Right cardiac atrium (tissue), 5 donors: Measurements from ENCODE around the gene CPB1. TPM values are rescaled to one million over a fixed set of nuclear protein-coding genes. Genes with fewer than 3 reads are reported as not detected.

Experiments used
- ATAC-seq, 2 donors: fragments of 200-7000 bp; cut with Tn5 transposase; one replicate each; pipeline versions ENCODE4 v1.8.0 to v1.9.1; 2020; ENCODE audit warnings: moderate library complexity in 2 of 2, mild to moderate bottlenecking in 1 of 2
- DNase-seq, 3 donors: peaks; one replicate each; pipeline ENCODE4 v3.0.0-alpha.2; 2020
- H3K27ac ChIP-seq: one replicate; pipeline ENCODE4 v1.5.1; 2013; ENCODE audit warnings: mild to moderate bottlenecking, low read length, control low read depth, moderate library complexity
- H3K27me3 ChIP-seq: one replicate; pipeline ENCODE4 v1.6.1; 2013; ENCODE audit not compliant: control insufficient read depth, insufficient read depth
- H3K4me1 ChIP-seq: one replicate; pipeline ENCODE4 v1.6.1; 2013; ENCODE audit warnings: low read length; ENCODE audit not compliant: control insufficient read depth, insufficient read depth
- H3K4me3 ChIP-seq: one replicate; pipeline ENCODE4 v1.5.1; 2013; ENCODE audit warnings: low read length, control low read depth
- H3K9me3 ChIP-seq: one replicate; pipeline ENCODE4 v1.6.1; 2013; ENCODE audit warnings: low read length; ENCODE audit not compliant: control insufficient read depth
- WGBS: extraction: QIAGEN DNeasy Blood & Tissue Kit; methylation state at CpG from one replicate; pipeline ENCODE4 v1.1.7; 2013; 5-methylcytosine and 5-hydroxymethylcytosine counted together
- intact Hi-C, 4 donors: fragments of 100-400 bp; cut with DNase I; formaldehyde crosslinking; loops; one replicate each; pipeline versions ENCODE4 v1.11.0 to v1.14.0; 2022 to 2023
- polyA plus RNA-seq: library from polyadenylated mRNA; stranded (reverse); fragments of 200-250 nt; gene quantifications from one replicate; pipeline ENCODE4 v1.2.3, GENCODE V29; 2013
- total RNA-seq, 4 donors: library from RNA; stranded (reverse); fragmentation: NEBNext Ultra II Directional; extraction: Animal tissue kit (Norgen Biotek cat#: 25700); gene quantifications; one replicate each; pipeline ENCODE4 v1.2.1, GENCODE V29; 2021
- donor health status: healthy with polysubstance abuse.
- donor health status: DM: no; HTN: yes; CAD: no.
- donor health status: DM: no; HTN: no; CAD: no.
- donor health status: DM: no; HTN: yes; CAD: no; lungs with severe emphysema.
- donor health status: DM: yes; HTN: yes; CAD: no.

Gene CPB1
- total and polyA plus RNA-seq, 5 donors, result 0.27 to 2.4 (median 0.62) TPM; not detected in 2

GRCh38 chr3:148861277-148861869 is 33.8 kb downstream of the CPB1 start:
- no peaks in the 10 kb centered on the region for H3K27me3 ChIP-seq
- H3K4me1 ChIP-seq, result no peaks in the 10 kb centered on the region
- no peak overlapping the region for H3K4me3 ChIP-seq
- 6% methylated on average over 1 of the region's 1 CpG for WGBS
- DNase-seq, result no peak
- no peaks in the 10 kb centered on the region for H3K9me3 ChIP-seq
- ATAC-seq, result peak in 1 of 2 donors; percentile 49
- no peak overlapping the region for H3K27ac ChIP-seq
- intact Hi-C loops, result loop anchor here (5.0 to 10.0 kb wide), 3 partner anchors 81 to 413 kb away; no protein-coding TSS in a partner anchor

DNA sequence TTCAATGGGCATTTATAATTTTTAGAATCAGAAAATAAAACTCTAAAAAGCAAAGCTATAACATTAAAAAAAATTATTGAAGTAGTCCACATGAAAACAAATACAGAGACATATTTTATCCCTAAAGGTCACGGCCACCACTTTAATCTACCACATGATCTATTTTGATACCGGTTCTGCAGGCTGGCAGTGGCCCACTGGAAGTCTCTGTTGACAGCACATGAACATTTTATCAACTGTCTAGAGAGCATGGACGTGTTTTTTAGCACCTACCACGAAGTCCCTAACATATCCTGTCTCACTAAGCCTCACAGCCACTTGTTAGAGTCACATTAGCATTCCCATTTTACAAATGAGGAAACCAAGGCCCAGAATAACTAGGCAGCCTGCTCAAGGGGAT is 35.7 kb downstream of the CPB1 start:
- no peaks in the 10 kb centered on the region for H3K9me3 ChIP-seq
- H3K27ac ChIP-seq, result no peak overlapping the region
- WGBS, result 27% methylated on average over 4 of the region's 4 CpGs
- no peaks in the 10 kb centered on the region for H3K27me3 ChIP-seq
- intact Hi-C loops, result loop anchor here (5.0 to 10.0 kb wide), 3 partner anchors 79 to 412 kb away; no protein-coding TSS in a partner anchor
- no peaks in the 10 kb centered on the region for H3K4me1 ChIP-seq
- no peak for ATAC-seq
- no peak overlapping the region for H3K4me3 ChIP-seq
- DNase-seq, result no peak

DNA sequence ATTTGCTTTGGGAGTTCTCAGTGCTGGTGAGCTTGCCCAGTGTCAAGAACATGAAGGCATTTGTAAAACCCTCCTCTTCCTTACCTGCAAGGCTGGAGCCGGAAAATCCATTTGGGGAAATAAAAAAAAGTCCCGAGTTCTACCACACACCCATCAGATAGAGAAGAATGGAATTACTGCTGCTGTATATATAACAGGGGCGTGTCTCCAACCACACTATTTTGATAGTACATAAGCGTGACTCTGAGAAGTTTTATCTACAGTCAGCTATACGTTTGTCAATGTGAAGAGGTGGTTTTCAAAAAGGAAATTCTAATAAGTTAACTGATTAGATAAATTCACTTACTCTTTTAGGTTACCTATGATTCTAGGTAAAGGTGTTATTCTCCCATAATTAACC is 36.2 kb downstream of the CPB1 start:
- Histone ChIP-seq H3K4me1 (no peaks in the 10 kb centered on the region), H3K27ac (no peak overlapping the region), H3K4me3 (no peak overlapping the region), H3K9me3 (no peaks in the 10 kb centered on the region), H3K27me3 (no peaks in the 10 kb centered on the region)
- intact Hi-C loops, result loop anchor here (5.0 to 10.0 kb wide), 3 partner anchors 78 to 411 kb away; no protein-coding TSS in a partner anchor
- DNase-seq, result no peak
- WGBS, result 64% methylated on average over 5 of the region's 5 CpGs
- no peak for ATAC-seq

GRCh38 chr3:148865049-148865448 is 37.4 kb downstream of the CPB1 start, which contains the start of gene CPA3:
Gene CPA3, plus strand, starts transcription at chr3:148865296. Its CDS starts 12 bp downstream, at chr3:148865308.
- no peaks in the 10 kb centered on the region for H3K9me3 ChIP-seq
- H3K4me1 ChIP-seq, result no peaks in the 10 kb centered on the region
- intact Hi-C loops, result loop anchor here in 1 of 4 donors (10.0 kb wide), 1 partner anchor 410 kb away; no protein-coding TSS in a partner anchor
- DNase-seq, result no peak
- H3K27ac ChIP-seq, result no peak within 1 kb of the TSS
- no peaks in the 10 kb centered on the region for H3K27me3 ChIP-seq
- 73% methylated on average over 1 of the region's 1 CpG for WGBS
- no peak for ATAC-seq
- H3K4me3 ChIP-seq, result no peak within 1 kb of the TSS

- H3K27ac ChIP-seq, result no peak overlapping the region
- no peak overlapping the region for H3K4me3 ChIP-seq
- H3K9me3 ChIP-seq, result no peaks in the 10 kb centered on the region
- intact Hi-C loops, result loop anchor here in 1 of 4 donors (10.0 kb wide), 1 partner anchor 409 kb away; no protein-coding TSS in a partner anchor
- DNase-seq (no peak), ATAC-seq (no peak)
- no peaks in the 10 kb centered on the region for H3K27me3 ChIP-seq
- 84% methylated on average over 4 of the region's 4 CpGs for WGBS
- H3K4me1 ChIP-seq, result no peaks in the 10 kb centered on the region
Measured at GRCh38 chr3:148866261-148866660, 38.6 kb downstream of the CPB1 start.

DNA sequence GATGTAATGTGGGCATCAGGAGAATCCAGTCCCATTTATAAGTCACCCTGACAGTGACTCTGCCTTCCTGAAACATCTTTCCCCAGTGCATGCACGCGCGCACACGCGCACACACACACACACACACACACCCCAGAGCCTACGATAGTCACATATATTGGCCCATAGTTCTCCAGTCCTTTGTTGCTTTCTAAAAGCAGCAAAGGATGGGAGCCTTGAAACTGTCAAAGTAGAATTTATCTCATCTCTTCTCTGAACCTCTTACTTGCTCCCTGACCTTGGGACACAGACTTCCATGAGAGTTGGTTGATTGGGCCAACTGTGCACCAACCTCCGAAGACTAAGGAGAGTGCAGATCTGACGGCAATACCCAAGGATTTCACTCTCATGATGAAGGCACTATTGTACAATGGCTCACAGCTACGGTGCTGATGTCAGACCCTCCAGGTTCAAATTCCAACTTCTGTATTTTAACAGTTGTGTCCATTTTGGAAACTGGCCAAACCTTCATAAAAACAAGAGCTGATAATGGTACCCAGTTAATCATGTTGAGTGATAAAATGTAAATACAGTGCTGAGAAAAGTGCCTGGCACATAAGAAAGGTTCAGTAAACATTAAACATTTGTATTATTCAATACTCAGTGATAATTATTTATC is 45.8 kb downstream of the CPB1 start:
- Histone ChIP-seq H3K9me3 (no peaks in the 10 kb centered on the region), H3K27me3 (no peaks in the 10 kb centered on the region), H3K4me1 (no peaks in the 10 kb centered on the region), H3K27ac (no peak overlapping the region), H3K4me3 (no peak overlapping the region)
- DNase-seq (no peak), ATAC-seq (no peak)
- 77% methylated on average over 9 of the region's 9 CpGs for WGBS
- intact Hi-C loops, result no loop called here

GRCh38 chr3:148873977-148874376 is 46.4 kb downstream of the CPB1 start:
- DNase-seq, result no peak
- Histone ChIP-seq H3K27ac (no peak overlapping the region), H3K27me3 (no peaks in the 10 kb centered on the region), H3K4me1 (no peaks in the 10 kb centered on the region), H3K4me3 (no peak overlapping the region), H3K9me3 (no peaks in the 10 kb centered on the region)
- intact Hi-C loops, result no loop called here
- ATAC-seq, result peak in 1 of 2 donors; percentile 21
- 25% methylated on average over 1 of the region's 1 CpG for WGBS

GRCh38 chr3:148878095-148878494 is 50.5 kb downstream of the CPB1 start:
- no peak overlapping the region for H3K4me3 ChIP-seq
- ATAC-seq, result no peak
- no peaks in the 10 kb centered on the region for H3K4me1 ChIP-seq
- DNase-seq, result no peak
- intact Hi-C loops, result no loop called here
- H3K9me3 ChIP-seq, result no peaks in the 10 kb centered on the region
- no peaks in the 10 kb centered on the region for H3K27me3 ChIP-seq
- H3K27ac ChIP-seq, result no peak overlapping the region

DNA sequence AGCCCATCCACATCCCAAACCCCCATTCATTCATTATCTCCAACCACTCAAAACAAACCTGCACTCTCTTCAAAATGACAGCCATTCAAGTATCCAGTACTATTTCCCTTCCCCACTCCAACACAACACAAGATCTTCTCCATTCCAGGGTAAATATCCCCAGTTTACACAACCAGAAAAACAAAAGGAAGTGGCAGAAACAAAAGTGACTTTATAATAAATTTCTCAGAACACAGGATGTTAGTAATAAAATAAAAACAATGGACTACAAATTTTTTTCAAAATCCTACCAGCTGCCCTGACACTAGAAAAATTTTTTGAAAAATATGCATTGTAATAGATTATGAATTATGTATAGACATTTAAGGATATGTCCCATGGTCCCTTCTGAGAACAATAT is 51.6 kb downstream of the CPB1 start:
- H3K4me1 ChIP-seq, result no peaks in the 10 kb centered on the region
- H3K9me3 ChIP-seq, result no peaks in the 10 kb centered on the region
- no peaks in the 10 kb centered on the region for H3K27me3 ChIP-seq
- DNase-seq (no peak), ATAC-seq (no peak)
- H3K4me3 ChIP-seq, result no peak overlapping the region
- H3K27ac ChIP-seq, result no peak overlapping the region
- intact Hi-C loops, result no loop called here

- DNase-seq (no peak), ATAC-seq (no peak)
- intact Hi-C loops, result no loop called here
- Histone ChIP-seq H3K9me3 (no peaks in the 10 kb centered on the region), H3K27me3 (no peaks in the 10 kb centered on the region), H3K4me3 (no peak overlapping the region), H3K4me1 (no peaks in the 10 kb centered on the region), H3K27ac (no peak overlapping the region)
Measured at GRCh38 chr3:148880681-148881080, 53.1 kb downstream of the CPB1 start.

- 88% methylated on average over 2 of the region's 2 CpGs for WGBS
Measured at GRCh38 chr3:148881286-148881685, 53.7 kb downstream of the CPB1 start.

More at GRCh38 chr3:148881286-148881685, 53.7 kb downstream of the CPB1 start:
- DNase-seq (no peak), ATAC-seq (no peak)
- no peaks in the 10 kb centered on the region for H3K9me3 ChIP-seq
- no peak overlapping the region for H3K27ac ChIP-seq
- no peak overlapping the region for H3K4me3 ChIP-seq
- H3K27me3 ChIP-seq, result no peaks in the 10 kb centered on the region
- intact Hi-C loops, result no loop called here
- no peaks in the 10 kb centered on the region for H3K4me1 ChIP-seq
